Smooth muscle cell (in vitro differentiated cells): Measurements from ENCODE around the gene SFXN4. TPM values are rescaled to one million over a fixed set of nuclear protein-coding genes. Genes with fewer than 3 reads are reported as not detected.

ENCODE experiments used
- DNase-seq: peaks from one replicate; lab custom pipeline; 2025; ENCODE audit not compliant: unreplicated experiment; lab: John Stamatoyannopoulos, UW
- H2AFZ ChIP-seq: fragments of 200-600 bp; sonication (generic); 2 replicates; pipeline ENCODE4 v1.6.0; 2016; ENCODE audit warnings: antibody characterized with exemption, low read depth, mild to moderate bottlenecking
- H3F3A ChIP-seq: fragments of 200-600 bp; sonication (generic); 2 replicates; pipeline ENCODE4 v1.6.0; 2017; ENCODE audit warnings: antibody characterized with exemption, low read depth
- H3K27ac ChIP-seq: fragments of 200-600 bp; sonication (generic); 2 replicates; pipeline ENCODE4 v1.5.1; 2016; ENCODE audit warnings: low read depth, mild to moderate bottlenecking
- H3K27me3 ChIP-seq: fragments of 200-600 bp; sonication (generic); 2 replicates; pipeline ENCODE4 v1.6.1; 2016; ENCODE audit warnings: low read depth, mild to moderate bottlenecking
- H3K36me3 ChIP-seq: fragments of 200-600 bp; sonication (generic); 2 replicates; pipeline ENCODE4 v1.5.1; 2016; ENCODE audit warnings: low read depth
- H3K4me1 ChIP-seq: fragments of 200-600 bp; sonication (generic); 2 replicates; pipeline ENCODE4 v1.5.1; 2016; ENCODE audit warnings: low read depth
- H3K4me2 ChIP-seq: fragments of 200-600 bp; sonication (generic); 2 replicates; pipeline ENCODE4 v1.6.0; 2016; ENCODE audit warnings: mild to moderate bottlenecking
- H3K4me3 ChIP-seq: fragments of 200-600 bp; sonication (generic); 2 replicates; pipeline ENCODE4 v1.5.1; 2016; ENCODE audit warnings: mild to moderate bottlenecking
- H3K79me2 ChIP-seq: fragments of 200-600 bp; sonication (generic); 2 replicates; pipeline ENCODE4 v1.6.0; 2016; ENCODE audit warnings: low read depth, mild to moderate bottlenecking
- H3K9ac ChIP-seq: fragments of 200-600 bp; sonication (generic); 2 replicates; pipeline ENCODE4 v1.6.0; 2016; ENCODE audit warnings: low read depth
- H3K9me3 ChIP-seq: fragments of 200-600 bp; sonication (generic); replicated peaks from 2 replicates; pipeline ENCODE4 v1.5.1; 2016; ENCODE audit warnings: low read depth
- H4K20me1 ChIP-seq: fragments of 200-600 bp; sonication (generic); 2 replicates; pipeline ENCODE4 v1.6.0; 2016; ENCODE audit warnings: low read depth
- WGBS: methylation state at CpG from one replicate; pipeline ENCODE4 v1.1.7; 2016; ENCODE audit warnings: low lambda C conversion rate; 5-methylcytosine and 5-hydroxymethylcytosine counted together
- polyA plus RNA-seq: library from polyadenylated mRNA; unstranded; fragments of >200 nt; fragmentation: Nextera tagmentation; extraction: Ambion mirVana; gene quantifications from 2 replicates; pipeline ENCODE4 v1.2.1, GENCODE V29; 2016
- total RNA-seq: library from RNA; depleted of rRNA; stranded (reverse); fragments of >200 nt; gene quantifications from 2 replicates; pipeline ENCODE4 v1.2.3, GENCODE V29; 2014
- TF ChIP-seq, protein P1 (sequence below): fragments of 200-600 bp; sonication (generic); IDR thresholded peaks from 2 replicates; pipeline ENCODE4 v1.5.1; 2017; ENCODE audit warnings: borderline replicate concordance, mild to moderate bottlenecking, antibody characterized with exemption; ENCODE audit not compliant: insufficient read depth, poor library complexity, severe bottlenecking

The SFXN4 gene
- total and polyA plus RNA-seq, 2 experiments from 2014 or later: 12.2 to 16.2 TPM

GRCh38 chr10:119210633-119211032 is 45.1 kb upstream of the SFXN4 start:
- Histone ChIP-seq H3F3A (peaks cover 10% of the 10 kb centered on the region), H3K27ac (peak overlapping the region; percentile 80), H2AFZ (peak overlapping the region; percentile 80), H3K79me2 (peaks cover 37% of the 10 kb centered on the region), H4K20me1 (no peaks in the 10 kb centered on the region), H3K9ac (peak overlapping the region; percentile 56), H3K36me3 (no peaks in the 10 kb centered on the region), H3K4me3 (peak overlapping the region; percentile 86), H3K4me1 (peaks cover 46% of the 10 kb centered on the region), H3K9me3 (no peaks in the 10 kb centered on the region), H3K4me2 (peak overlapping the region; percentile 83), H3K27me3 (no peaks in the 10 kb centered on the region)
- TF ChIP-seq, protein P1, sequence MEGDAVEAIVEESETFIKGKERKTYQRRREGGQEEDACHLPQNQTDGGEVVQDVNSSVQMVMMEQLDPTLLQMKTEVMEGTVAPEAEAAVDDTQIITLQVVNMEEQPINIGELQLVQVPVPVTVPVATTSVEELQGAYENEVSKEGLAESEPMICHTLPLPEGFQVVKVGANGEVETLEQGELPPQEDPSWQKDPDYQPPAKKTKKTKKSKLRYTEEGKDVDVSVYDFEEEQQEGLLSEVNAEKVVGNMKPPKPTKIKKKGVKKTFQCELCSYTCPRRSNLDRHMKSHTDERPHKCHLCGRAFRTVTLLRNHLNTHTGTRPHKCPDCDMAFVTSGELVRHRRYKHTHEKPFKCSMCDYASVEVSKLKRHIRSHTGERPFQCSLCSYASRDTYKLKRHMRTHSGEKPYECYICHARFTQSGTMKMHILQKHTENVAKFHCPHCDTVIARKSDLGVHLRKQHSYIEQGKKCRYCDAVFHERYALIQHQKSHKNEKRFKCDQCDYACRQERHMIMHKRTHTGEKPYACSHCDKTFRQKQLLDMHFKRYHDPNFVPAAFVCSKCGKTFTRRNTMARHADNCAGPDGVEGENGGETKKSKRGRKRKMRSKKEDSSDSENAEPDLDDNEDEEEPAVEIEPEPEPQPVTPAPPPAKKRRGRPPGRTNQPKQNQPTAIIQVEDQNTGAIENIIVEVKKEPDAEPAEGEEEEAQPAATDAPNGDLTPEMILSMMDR: no peak
- 69% methylated on average over 2 of the region's 2 CpGs for WGBS
- no peak for DNase-seq

DNA sequence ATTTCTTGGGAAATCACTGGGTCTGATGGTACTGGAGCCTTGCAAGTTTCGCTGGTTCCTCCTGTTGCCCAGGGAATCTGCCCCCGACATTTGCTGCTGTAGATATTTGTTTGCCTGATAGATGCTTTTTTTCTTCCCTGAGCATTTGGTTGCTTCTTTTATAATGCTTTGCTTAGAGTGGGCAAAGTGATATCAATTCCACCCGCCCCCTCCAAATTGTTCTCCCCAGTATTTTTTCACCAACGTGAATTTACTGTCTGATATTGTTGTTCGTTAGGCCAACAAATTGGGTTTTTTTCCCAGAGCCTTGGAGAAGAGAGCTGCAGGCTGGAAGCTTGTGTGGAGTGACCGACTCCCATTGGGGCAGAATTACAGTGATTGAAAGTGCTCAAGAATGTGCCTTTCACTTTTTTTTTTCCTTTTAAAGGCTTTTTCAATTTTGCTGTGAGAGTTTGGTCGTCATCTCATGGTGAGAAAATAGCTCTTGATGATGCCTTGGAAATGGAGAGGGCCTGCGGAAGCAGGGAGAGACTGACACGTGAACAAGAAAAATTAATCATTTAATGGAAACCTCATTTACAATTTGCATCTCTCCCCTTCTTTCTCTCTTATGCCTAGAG is 44.3 kb upstream of the SFXN4 start:
- peak overlapping the region; percentile 80 for H3K27ac ChIP-seq
- H3K79me2 ChIP-seq: peaks cover 37% of the 10 kb centered on the region
- H2AFZ ChIP-seq: peak overlapping the region; percentile 58
- H3K4me1 ChIP-seq: peaks cover 46% of the 10 kb centered on the region
- no peaks in the 10 kb centered on the region for H3K27me3 ChIP-seq
- 40% methylated on average over 9 of the region's 9 CpGs for WGBS
- H3K9ac ChIP-seq: peak overlapping the region; percentile 23
- TF ChIP-seq, protein P1: no peak
- H3K36me3 ChIP-seq: no peaks in the 10 kb centered on the region
- H3F3A ChIP-seq: peaks cover 10% of the 10 kb centered on the region
- no peak for DNase-seq
- no peaks in the 10 kb centered on the region for H3K9me3 ChIP-seq
- H3K4me3 ChIP-seq: peak overlapping the region; percentile 86
- no peaks in the 10 kb centered on the region for H4K20me1 ChIP-seq
- peak overlapping the region; percentile 83 for H3K4me2 ChIP-seq

DNA sequence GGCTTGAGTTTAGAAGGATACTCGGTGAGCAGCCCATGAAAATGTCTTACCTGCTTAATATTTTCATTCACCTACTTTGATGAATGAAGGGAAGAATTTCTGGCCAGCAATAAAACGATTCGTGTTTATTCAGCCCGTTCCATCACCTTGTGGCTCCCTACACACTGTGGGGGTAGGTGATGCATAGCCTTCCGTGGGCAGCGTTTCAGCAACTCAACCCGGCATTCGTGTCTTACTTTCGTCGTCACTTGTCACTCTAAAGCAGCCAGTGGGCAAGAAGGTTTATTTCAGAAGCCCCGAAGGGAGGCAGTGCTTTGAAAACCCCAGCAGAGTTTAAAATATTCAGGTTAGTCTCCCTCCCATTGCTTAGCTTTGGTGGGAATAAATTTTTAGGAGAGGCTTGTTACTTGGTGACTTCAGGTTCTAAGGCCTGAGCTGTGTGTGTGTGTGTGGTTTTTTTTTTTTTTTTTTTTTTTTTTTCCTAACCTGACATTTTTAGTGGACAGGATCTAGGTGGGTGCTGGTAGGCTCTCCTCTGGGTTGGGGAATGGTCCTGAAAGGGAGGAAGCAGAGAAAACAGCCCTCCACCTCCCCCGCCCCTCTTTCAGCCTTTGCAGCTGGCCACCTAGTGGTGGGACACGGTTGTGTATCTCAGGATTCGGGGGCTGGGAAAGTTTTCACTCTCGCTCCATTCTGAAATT is 43.7 kb upstream of the SFXN4 start:
- Histone ChIP-seq H3K4me3 (peak overlapping the region; percentile 86), H3K9me3 (no peaks in the 10 kb centered on the region), H2AFZ (peak overlapping the region; percentile 58), H4K20me1 (no peaks in the 10 kb centered on the region), H3K27me3 (no peaks in the 10 kb centered on the region), H3K27ac (peak overlapping the region; percentile 57), H3K9ac (peak overlapping the region; percentile 9), H3K79me2 (peaks cover 37% of the 10 kb centered on the region), H3F3A (peaks cover 10% of the 10 kb centered on the region), H3K4me1 (peaks cover 46% of the 10 kb centered on the region), H3K4me2 (peak overlapping the region; percentile 83), H3K36me3 (no peaks in the 10 kb centered on the region)
- 18% methylated on average over 15 of the region's 15 CpGs for WGBS
- DNase-seq: peak; percentile 7
- TF ChIP-seq, protein P1: peak; percentile 78
